Rectal smooth muscle tissue (tissue), 1 donor: ENCODE results near the gene VCY1B.
"Not testable (repeated sequence)": the region's sequence is repeated elsewhere in the genome, so short reads cannot be mapped to it uniquely, and the experiment has no call there.

ENCODE experiments used
- H3K27ac ChIP-seq: one replicate; pipeline ENCODE4 v1.7.0; 2013; ENCODE audit warnings: low read depth, low read length, inconsistent platforms
- H3K27me3 ChIP-seq: one replicate; pipeline ENCODE4 v1.7.0; 2013; ENCODE audit warnings: low read length; ENCODE audit not compliant: control insufficient read depth, insufficient read depth
- H3K36me3 ChIP-seq: one replicate; pipeline ENCODE4 v1.7.0; 2013; ENCODE audit warnings: low read length; ENCODE audit not compliant: control insufficient read depth, insufficient read depth
- H3K4me1 ChIP-seq: one replicate; pipeline ENCODE4 v1.7.0; 2013; ENCODE audit warnings: low read length; ENCODE audit not compliant: control insufficient read depth, insufficient read depth
- H3K4me3 ChIP-seq: one replicate; pipeline ENCODE4 v1.7.0; 2013; ENCODE audit warnings: low read length
- H3K9ac ChIP-seq: one replicate; pipeline ENCODE4 v1.7.0; 2013; ENCODE audit warnings: low read length

The VCY1B gene

GRCh38 chrY:14055927-14056326, at the start of gene VCY1B:
TSS of gene VCY1B (plus strand) at chrY:14056227. CDS start at chrY:14056290, 63 bp downstream.
- H3K4me3 ChIP-seq, H3K27ac ChIP-seq, H3K36me3 ChIP-seq, H3K4me1 ChIP-seq, H3K27me3 ChIP-seq, H3K9ac ChIP-seq: not testable (repeated sequence)

GRCh38 chrY:14011916-14012315, 44.1 kb upstream of the VCY1B start:
- H3K9ac ChIP-seq, H3K36me3 ChIP-seq, H3K4me3 ChIP-seq, H3K27me3 ChIP-seq, H3K27ac ChIP-seq, H3K4me1 ChIP-seq: not testable (repeated sequence)

GRCh38 chrY:14030395-14030794, 25.6 kb upstream of the VCY1B start:
- not testable (repeated sequence) for H3K27me3 ChIP-seq, H3K9ac ChIP-seq, H3K36me3 ChIP-seq, H3K27ac ChIP-seq, H3K4me1 ChIP-seq, H3K4me3 ChIP-seq

GRCh38 chrY:14085877-14086276, 29.9 kb downstream of the VCY1B start:
- H3K27me3 ChIP-seq: no peaks in the 10 kb centered on the region
- H3K27ac ChIP-seq: no peak overlapping the region
- no peaks in the 10 kb centered on the region for H3K4me1 ChIP-seq
- H3K9ac ChIP-seq: no peak overlapping the region
- H3K4me3 ChIP-seq: no peak overlapping the region
- H3K36me3 ChIP-seq: no peaks in the 10 kb centered on the region
